ENCODE measurements around the gene NPAS3.

Gene NPAS3

DNA sequence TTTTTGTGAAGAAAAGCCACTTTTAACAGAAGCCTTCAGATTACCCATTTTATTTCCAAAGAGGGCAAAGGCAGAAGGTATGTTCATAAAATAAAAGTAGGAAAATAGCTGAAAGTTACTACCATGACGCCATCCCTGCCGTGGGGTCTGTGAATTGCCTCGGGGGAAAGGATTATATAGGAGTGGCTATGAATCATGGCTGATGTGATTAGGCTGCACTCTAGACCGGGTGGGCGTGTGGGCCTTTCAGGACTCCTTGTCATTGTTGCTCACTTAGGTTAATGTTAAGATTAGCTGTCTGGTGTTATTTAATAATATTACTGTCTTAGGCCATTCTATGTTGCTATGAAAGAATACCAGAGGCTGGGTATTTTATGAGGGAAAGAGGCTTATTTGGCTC, 816.7 kb downstream of the NPAS3 start:
- no peak for DNase-seq (ENCODE audit: low read depth in 2 of 2)

DNA sequence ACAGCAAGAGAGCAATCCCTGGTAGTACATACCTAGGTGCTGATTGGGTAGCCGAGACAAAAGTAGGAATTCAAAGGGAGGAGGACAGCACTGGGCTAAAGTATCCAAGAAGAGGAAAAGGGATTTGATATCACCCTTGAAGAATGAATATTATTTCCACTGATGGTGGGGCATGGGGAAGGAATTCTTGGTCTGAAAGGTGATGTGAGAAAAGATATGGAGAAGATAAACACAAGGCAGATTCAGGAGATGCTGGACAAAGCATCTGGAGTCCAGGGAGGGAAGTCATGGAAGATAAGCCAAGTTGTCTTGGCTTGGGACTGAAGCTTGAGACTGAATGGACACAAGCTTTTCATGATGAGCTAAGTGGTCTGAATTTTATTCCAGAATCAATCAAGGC, 818.2 kb downstream of the NPAS3 start:
- no peak for DNase-seq (ENCODE audit: low read depth in 2 of 2)

DNA sequence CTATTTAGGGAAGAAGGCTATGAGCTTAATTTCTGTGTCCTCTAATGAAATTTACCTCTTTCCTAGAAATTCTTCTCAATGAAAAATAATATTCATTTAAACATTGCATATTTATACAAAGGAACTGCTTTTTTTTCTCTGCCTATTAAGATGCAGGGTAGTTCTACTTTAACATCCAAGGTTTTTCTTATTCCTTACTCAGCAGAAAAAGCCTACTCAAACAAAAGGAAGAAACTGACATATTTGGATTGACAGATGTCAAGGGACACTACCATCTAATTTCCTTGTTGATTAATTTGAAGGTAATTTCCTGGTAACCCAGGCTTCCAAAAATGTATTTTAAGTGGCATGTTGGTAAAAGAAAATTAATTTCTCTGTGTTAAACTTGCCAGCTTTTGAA, 819.9 kb downstream of the NPAS3 start:
- DNase-seq (ENCODE audit: low read depth in 2 of 2) = no peak

DNA sequence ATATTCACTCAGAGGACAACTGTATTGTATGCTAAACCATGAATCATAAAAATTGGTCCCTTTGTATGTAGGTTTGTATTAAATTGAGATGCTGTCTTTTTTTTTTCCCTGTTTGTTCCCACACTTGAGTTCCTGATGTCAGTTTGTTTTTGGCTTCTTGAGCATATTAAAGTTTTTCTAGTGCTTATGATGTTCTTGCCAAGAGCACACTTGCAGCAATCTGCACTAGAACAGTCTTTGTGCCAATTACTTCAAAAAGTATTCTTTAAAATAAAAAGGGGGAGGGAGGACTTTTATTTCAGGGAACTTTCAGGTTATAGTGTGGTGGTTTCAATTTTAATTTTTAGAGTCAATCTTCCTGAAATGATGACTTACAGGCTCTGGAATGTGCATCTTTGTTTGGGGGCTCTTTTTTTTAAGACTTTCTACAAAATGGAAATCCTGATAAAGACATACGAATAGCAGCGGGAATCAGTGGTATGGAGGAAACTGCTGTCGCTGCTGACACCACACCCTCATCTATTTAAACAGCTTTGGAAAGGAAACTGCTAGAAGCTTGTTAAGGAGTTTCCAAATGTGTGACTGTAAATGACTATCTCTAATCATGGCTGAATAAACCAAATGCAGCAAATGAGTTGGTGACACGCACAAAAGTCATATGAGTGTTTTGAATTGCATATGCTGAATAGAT, 823.6 kb downstream of the NPAS3 start:
- DNase-seq (ENCODE audit: low read depth in 2 of 2) = no peak

DNA sequence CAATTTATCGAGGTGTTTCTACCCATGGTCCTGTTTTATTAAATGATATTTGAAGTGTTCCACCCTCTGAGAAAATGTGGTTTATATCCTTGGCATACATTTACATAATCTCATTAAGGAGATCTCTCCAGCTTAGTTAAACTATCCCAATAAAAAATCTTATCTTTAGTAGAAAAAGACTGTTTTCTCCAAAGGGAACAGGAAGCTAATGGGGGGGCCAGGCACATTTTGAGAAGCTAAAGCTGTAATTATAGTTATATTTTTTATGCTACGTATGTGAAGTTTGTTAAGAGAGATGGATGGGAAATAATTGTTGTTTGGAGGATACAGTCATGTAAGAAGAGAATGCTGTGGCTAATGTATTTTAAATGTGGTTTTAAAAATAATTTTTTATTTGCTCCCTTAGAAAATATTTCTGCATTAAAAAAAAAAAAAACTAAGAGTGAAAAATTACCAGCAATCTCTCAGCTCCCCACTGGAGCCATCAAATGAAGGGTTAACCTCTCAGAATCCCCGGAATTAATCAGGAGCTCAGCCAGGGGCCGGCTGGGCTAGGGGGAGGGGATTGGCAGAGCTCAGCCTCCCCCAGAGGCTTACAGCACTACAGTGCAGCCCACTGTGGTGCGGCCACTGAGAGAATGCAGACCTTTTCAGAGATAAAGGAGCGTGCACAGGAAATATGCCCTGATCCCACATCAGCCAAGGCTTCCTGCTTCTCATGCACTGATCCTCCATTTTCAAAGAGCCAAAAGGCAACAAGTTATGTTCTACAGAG, 826.4 kb downstream of the NPAS3 start:
- no peak for DNase-seq (ENCODE audit: low read depth in 2 of 2)

DNA sequence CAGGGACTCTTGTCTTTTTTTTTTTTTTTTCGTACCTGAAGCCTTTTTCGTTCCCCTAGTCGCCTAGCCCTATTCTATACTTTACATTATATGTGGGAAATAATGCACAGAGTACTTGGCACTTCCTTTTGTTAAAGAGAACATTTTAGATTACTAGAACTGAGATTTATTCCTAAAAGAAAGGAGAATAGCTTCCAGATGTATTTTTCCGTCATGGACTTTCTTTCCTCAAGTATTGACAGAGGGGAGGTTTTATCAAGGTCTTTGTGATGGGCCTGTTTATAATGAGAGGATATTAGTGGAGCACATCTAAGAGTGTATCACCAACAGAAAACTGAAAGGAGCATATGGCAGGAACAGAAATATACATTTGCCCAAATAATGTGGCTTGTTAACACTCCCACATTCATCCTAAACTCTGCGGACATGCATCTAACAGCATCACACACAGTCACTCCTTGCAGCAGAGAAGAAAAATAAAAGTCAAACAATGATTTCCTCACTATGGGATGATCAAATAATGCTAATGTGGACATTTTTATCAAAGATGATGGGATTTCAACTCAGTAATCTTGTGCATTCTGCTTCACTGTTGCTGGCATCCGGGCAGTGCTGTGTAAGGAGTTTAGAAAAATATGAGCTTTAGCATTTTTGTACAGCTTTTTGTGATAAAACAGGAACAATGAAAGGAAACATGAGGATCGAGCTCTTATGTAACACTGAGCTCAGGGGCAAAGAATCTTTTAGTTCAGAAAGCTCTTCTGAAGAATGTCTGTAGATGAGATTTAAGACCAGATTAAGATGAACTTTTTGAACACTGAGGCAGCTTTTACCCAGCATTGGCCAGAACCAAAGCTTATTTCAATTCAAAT, 829.1 kb downstream of the NPAS3 start:
- DNase-seq (ENCODE audit: low read depth in 2 of 2) = no peak

DNA sequence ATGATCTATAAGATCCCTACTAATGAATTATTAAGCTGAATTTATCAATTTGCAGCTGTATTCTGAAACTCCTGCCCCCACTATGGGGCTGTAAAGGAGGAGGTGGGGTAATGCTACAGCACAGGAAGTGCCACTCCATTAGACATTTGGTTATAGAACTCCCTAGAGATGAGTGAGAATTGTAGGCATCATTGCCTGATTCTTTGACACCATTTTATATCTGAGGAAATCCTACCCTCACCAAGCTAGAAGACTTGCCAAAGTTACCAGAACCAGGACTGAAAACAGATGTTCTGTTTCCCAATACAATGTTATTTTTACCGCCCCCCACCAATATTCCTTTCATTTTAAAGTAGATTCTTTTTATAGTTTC, 829.8 kb downstream of the NPAS3 start:
- DNase-seq (ENCODE audit: low read depth in 2 of 2) = no peak

DNA sequence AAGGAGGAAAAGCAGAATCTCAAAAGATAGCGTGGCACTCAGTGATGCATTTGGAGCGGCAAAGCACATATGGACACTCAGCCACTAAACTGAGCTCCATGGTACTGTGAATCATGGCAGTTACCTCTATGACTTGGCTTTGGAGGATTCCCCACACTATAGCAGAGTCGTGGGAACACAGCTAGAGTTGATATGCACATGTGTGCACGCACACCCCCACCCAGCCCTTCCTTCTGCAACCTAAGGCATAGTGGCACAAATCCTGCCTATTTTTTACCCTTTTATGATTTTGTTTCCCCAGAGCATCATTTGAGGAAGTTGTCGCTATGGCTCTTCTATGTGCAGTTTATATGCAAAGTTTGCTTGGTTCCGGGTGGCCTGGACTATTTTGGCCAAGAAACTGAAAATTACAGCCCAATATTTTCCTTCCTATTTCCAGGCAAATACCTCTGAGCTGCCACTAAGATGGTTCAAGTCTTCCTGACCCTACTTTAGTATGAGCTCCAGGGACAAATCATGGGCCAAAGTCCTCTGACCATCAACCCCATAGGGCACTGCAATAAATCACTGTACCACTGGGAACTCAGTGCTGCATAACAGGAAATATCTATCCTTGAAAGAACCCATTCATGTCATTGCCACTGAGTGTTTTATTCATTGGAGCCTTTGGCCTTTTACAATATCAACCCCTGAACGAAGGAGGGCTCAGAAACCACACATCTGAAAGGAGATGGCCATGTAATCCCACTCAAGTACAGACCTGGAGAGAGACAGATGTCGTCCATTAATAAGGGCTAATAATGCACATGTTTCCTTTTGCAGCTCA, 834.7 kb downstream of the NPAS3 start:
- no peak for DNase-seq (ENCODE audit: low read depth in 2 of 2)

DNA sequence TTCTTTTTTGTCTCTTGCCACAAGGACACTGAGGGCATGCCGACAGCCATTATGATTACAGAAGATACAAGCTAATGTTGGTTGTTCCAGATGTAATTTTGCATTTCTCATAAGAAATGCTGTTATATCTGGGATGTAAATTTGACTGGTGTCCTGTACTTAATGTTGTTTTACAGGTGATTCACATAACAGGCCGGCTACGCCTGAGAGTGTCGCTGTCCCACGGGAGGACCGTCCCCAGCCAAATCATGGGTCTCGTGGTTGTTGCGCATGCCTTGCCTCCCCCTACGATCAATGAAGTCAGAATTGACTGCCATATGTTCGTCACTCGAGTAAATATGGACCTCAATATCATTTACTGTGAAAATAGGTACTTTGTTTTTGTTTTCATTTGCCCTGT, 835.5 kb downstream of the NPAS3 start:
- DNase-seq (ENCODE audit: low read depth in 2 of 2) = no peak

DNA sequence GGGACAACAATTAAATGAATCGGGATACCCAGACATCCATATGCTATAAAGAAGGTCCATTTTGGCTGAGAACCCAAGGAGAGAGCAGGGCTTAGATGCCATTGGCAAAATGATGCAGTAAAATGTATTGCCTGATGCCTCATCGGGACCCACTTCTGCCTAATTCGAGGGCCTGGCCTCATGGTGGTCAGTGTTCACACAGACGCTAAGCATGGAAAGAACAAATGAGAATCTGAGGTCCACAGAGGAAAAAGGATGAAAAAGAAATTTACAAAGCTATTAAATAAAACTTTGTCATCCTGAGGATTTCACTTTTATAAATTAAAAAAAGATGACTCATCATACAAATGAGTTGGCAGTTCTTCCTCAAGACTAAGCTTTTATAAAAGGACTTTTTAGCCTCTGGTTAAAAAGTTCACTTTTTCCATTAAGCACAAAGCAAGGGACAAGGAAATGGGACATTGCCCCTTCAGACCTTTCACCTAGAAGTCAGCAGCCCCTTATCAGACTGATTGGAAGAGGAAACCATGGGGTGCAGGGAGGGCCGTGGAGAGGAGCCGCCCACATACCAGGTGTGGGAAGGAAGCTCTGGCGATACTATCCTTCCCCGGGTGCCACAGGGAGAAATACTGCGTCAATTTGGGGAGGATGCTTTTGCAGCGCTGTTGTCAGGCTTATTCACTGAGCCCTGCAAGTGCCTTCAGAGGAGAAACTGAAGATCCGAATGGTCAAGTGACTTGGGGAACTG, 836.2 kb downstream of the NPAS3 start:
- no peak for DNase-seq (ENCODE audit: low read depth in 2 of 2)

DNA sequence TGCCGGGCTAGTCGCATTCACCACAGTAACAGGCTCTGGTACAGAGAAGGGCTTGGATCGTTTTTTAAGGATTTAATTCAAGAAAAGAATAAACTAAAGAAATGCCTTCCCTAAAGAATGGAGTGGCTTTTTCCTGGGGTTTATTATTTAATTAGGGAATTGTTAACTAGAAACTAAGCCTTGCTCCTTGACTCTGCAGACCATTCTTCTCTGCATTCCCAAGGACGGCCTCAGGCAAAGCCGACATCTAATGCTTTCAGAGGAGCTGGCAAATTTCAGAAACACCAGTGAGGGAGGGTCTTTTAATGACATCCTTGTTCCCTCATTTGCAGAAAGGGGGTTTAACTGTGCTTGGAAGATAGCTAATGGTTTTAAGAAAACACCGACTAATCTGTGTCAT, 838.2 kb downstream of the NPAS3 start:
- DNase-seq (ENCODE audit: low read depth in 2 of 2) = no peak

DNA sequence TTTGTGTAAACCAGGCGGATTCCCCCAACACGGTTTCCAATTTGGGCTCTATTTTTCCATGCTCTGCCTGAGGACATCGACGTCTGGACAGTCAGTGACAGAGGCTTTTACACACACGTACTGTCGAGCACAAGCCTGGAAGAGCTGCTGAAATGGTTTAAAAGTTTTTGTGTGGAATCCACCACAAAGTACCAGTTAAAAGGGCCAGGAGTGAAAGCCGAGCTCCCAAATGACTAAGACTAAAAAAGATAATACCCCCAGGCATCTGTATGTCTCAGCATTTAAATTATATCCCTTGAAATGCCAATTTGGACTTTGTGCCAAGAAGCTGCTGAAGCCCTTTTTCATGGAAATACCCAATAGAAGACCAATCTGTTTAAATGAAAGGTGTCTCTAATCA, 839.0 kb downstream of the NPAS3 start:
- DNase-seq (ENCODE audit: low read depth in 2 of 2) = no peak

DNA sequence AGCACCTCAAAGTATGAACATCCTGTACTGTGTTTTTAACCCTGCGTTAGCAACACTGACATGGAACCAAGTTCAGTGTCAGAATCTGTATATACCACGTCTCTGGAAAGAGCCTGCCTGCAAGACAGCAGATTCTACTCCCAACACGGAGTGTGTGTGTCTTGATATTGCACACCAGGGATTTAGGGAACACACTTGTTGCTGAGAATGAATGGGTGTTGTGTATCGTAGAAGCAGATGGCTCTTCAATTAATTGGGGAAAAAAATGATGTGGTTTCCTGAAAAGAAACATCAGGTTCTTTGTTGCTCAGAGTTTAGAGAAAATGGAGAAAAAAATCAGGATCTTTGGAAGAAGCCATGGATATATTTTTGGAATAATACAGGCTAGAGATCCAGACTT, 841.4 kb downstream of the NPAS3 start:
- DNase-seq (ENCODE audit: low read depth in 2 of 2) = no peak

DNA sequence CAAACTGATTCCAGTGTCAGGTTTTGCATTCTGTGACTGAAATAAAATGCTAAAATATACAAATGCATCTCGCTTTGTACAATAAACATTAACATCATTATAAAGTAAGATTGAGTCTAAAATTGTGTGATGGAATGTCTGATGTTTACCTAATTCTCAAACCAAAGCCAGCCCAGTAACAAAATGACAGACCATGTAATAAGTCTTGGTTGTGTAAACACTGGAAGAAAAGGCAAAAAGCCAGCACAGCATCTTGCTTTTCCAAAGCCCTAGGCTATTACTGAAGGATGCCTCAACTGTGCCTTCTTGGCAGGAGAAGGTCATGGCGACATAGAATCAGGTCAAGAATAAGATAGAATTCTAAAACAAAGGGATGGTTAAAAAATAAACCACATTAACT, 842.6 kb downstream of the NPAS3 start:
- DNase-seq (ENCODE audit: low read depth in 2 of 2) = no peak

DNA sequence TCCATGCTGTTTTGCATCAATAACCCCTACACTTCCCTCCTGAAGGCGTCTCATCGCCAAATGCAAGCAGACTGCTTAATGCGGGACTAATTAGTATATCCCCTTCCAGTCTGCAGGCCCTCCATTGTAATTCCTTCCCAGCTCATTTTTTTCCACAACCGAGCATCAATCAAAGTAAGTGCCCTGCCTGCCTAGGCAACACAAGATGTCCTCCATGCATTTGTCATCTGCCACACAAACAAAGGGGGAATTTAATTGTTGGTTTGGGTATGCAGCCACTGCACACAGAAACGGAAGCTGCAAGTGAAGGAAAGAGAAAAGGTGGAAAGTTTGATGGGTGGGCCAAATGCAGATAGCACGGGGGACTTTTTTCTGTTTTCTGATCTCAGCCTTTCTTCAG, 844.2 kb downstream of the NPAS3 start:
- DNase-seq (ENCODE audit: low read depth in 2 of 2) = no peak

DNA sequence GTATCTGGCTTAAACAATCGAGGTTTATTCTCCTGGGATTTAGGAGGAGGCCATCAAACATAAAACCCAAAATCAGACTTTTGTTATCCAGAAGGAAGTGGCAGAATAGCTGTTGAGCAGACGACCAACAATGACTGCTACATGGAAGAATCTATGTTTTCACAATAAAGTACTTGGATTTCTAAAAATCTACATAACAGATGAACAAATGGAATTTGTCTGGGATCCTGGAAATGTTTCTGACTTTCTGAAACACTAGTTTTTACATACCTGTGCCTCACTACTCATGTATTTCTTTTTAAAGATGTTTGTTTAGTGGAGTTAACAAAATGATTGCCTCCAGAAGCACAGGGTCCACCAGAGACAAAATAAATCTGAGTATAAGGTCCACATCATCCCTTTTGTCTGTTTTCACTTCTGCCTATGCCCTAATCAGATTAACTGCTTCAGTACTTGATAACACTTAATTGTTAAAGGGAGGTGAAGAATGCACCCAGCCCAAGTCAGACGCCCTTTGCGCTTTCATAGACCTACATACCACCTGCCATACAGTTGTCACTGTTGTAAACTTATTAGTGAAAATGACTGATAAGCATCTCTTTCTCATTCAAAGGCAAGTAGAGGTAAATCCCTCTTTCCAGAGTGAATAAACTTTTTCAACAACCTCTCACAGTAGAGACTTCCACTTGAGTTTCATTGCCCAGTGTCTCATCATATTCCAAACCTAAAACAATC, 847.6 kb downstream of the NPAS3 start:
- DNase-seq (ENCODE audit: low read depth in 2 of 2) = no peak

DNA sequence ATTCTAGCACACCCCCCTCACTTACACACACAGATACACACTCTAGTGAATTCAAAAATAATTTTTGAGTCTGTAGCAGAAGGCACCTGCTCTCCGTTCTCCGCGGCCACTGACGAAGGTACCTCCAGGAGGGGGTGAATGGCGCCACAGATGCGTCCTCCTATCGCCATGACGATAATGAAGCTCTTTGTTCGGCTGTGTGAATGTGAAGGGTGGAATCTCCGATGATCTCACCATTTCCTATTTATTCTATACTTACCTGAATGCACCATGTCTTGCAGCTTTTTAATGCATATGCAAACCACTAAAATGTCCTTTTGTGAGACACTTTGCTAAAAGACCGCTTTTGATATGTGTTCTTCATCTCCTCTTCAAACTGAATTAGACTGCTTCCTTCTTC, 849.5 kb downstream of the NPAS3 start:
- no peak for DNase-seq (ENCODE audit: low read depth in 2 of 2)

DNA sequence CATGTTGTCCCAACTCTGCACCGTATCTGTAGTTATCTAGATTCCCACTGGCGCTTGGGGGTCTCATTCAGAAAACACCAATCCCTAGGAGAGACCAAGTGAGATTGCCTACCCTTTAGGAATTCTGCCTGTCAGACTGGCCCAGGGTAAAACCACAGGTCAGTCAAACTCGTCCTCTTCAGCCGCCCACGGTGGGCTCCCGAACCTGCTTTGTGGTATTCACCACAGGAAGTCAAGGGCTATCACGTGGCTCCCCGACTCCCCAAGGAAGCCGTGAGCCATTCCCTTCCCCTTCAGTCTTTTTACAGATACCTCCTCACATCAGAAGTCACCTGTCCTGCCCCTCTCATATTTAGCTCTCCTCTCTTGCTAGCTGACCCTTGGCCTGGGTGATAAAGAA, 852.3 kb downstream of the NPAS3 start:
- no peak for DNase-seq (ENCODE audit: low read depth in 2 of 2)

DNA sequence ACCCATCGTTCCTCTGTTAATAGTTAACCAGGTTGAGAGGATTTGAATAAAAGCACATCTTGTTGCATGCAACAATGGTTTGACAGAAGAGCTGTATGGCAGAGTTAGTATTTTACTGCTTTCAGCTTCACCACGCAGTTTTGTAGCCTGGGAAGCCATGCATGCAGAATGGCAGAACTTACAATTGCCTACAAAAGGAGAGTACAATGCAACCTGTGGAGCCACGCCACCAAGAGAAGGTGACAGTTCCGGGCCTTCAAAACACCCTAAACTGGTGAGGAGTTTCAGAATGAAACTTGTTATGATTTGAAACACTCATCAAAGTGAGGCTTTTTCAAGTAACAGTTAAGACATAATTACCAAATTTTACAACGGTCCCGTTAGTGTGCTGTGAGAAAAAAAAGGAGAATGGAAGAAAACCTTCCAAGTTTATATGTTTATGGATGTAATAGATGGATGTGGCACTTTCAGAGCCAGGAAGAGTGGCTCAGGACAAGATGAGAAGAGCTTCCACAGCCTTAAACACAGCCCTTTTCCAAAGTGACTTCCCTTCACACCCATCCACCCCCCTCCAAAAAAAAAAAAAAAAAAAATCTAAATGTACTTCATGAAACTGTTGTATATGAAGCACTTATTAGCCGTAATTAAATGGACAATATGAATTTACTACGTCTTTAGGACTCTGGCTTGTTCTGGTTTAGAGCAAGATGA, 853.5 kb downstream of the NPAS3 start:
- DNase-seq (ENCODE audit: low read depth in 2 of 2) = no peak

Data from stimulated activated CD4-positive, alpha-beta T cell treated with anti-CD3 and anti-CD28 coated beads, Interleukin-1b, Interleukin-23, amount 100 ng/mL, for 1 hour (primary cell).